ENCODE results near the gene ITCH.

GRCh38 chr20:34439168-34439567 lies 76.1 kb downstream of the ITCH start:
- TF ChIP-seq CTCF (IDR thresholded peaks at IDR 0.05; ENCODE audit: poor library complexity, severe bottlenecking): no peak
- no peak for TF ChIP-seq EZH2 (IDR thresholded peaks at IDR 0.05; ENCODE audit: borderline replicate concordance, insufficient read depth, low read length, poor library complexity, severe bottlenecking)
- TF ChIP-seq POLR2AphosphoS5 (IDR thresholded peaks at IDR 0.05): no peak
- no peak for TF ChIP-seq EP300 (conservative IDR thresholded peaks at IDR 0.05; ENCODE audit: poor library complexity, severe bottlenecking)

Data from neural cell (in vitro differentiated cells).